K562 (cell line): ENCODE results near the gene TMPRSS11D. TPM values are rescaled to one million over a fixed set of nuclear protein-coding genes. Genes with fewer than 3 reads are reported as not detected.

ENCODE experiments used
- ATAC-seq: fragments of 200-7000 bp; cut with Tn5 transposase; 3 replicates; pipeline ENCODE4 v1.9.1; 2020; ENCODE audit warnings: moderate library complexity
- BruUV-seq: library from RNA; stranded (reverse); fragments of 400-500 nt; replicated peaks from 2 replicates; lab custom pipeline; 2021; lab: Mats Ljungman, UMichigan
- CTCF ChIA-PET: fragments of 300-600 bp; formaldehyde crosslinking; extraction: SDS; loops from one replicate; lab custom pipeline; 2021; ENCODE audit warnings: low intra/inter-chr PET ratio; lab: Yijun Ruan, JAX
- POLR2A ChIA-PET: fragments of 300-600, 350-650 bp; sonication (Branson Sonifier 250); formaldehyde crosslinking; extraction: SDS; loops from one replicate; lab custom pipeline; 2021; ENCODE audit warnings: antibody characterized with exemption, inconsistent platforms; lab: Yijun Ruan, JAX
- DNase-seq, 4 experiments: peaks; one replicate each; pipeline versions ENCODE4 v3.0.0 to v3.0.0-alpha.2; 2011 to 2018; ENCODE audit warnings: low spot score in 3 of 4, mixed read lengths in 3 of 4; ENCODE audit errors: extremely low read depth in 1 of 4
- FAIRE-seq: peaks from 2 replicates; lab custom pipeline; 2011; peaks lifted over from hg19 to GRCh38; lab: Jason Lieb, UNC
- H2AFZ ChIP-seq: 2 replicates; pipeline ENCODE4 v1.6.0; 2011; ENCODE audit warnings: low read depth, low read length, control low read depth, inconsistent platforms
- H3K27ac ChIP-seq: fragments of 200-600 bp; 3 replicates; pipeline ENCODE4 v1.8.0; 2011; ENCODE audit warnings: low read depth, mild to moderate bottlenecking, control low read depth, inconsistent platforms, low read length, moderate library complexity, mixed read lengths; ENCODE audit errors: extremely low read depth
- H3K27me3 ChIP-seq, 2 experiments: fragments of 300-600 bp in 1 of 2; 2 replicates in 1 of 2; 3 replicates in 1 of 2; pipeline versions ENCODE4 v1.6.0 to v1.8.0; 2011; ENCODE audit warnings: inconsistent platforms in 2 of 2, low read length in 2 of 2, mild to moderate bottlenecking in 1 of 2, mixed read lengths in 1 of 2, moderate library complexity in 1 of 2; ENCODE audit not compliant: control insufficient read depth in 2 of 2, insufficient read depth in 2 of 2
- H3K36me3 ChIP-seq: fragments of 300-600 bp; 3 replicates; pipeline ENCODE4 v1.8.0; 2011; ENCODE audit warnings: mild to moderate bottlenecking, low read length, inconsistent platforms; ENCODE audit not compliant: control insufficient read depth, insufficient read depth
- H3K4me1 ChIP-seq, 2 experiments: fragments of 200-600 bp in 1 of 2; replicated peaks in 1 of 2; 2 replicates in 1 of 2; 3 replicates in 1 of 2; pipeline versions ENCODE4 v1.5.1 to v1.8.0; 2011; ENCODE audit warnings: inconsistent platforms in 2 of 2, low read length in 2 of 2, mild to moderate bottlenecking in 1 of 2, mixed read lengths in 1 of 2, moderate library complexity in 1 of 2; ENCODE audit not compliant: control insufficient read depth in 2 of 2, insufficient read depth in 2 of 2
- H3K4me2 ChIP-seq: 2 replicates; pipeline ENCODE4 v1.6.1; 2011; ENCODE audit warnings: low read length, control low read depth, inconsistent platforms, mixed read lengths; ENCODE audit not compliant: insufficient read depth
- H3K4me3 ChIP-seq: fragments of 200-600 bp; sonication (generic), shearing (Covaris generic); 2 replicates; pipeline ENCODE4 v1.5.1; 2016; ENCODE audit warnings: control low read depth, inconsistent platforms
- H3K79me2 ChIP-seq: fragments of 200-600 bp; 3 replicates; pipeline ENCODE4 v1.8.0; 2011; ENCODE audit warnings: low read length, inconsistent platforms; ENCODE audit not compliant: control insufficient read depth, insufficient read depth
- H3K9ac ChIP-seq, 2 experiments: 2 replicates each; pipeline versions ENCODE4 v1.6.0 to v1.6.1; 2011; ENCODE audit warnings: low read depth in 2 of 2, low read length in 2 of 2, control low read depth in 1 of 2, inconsistent platforms in 1 of 2, mild to moderate bottlenecking in 1 of 2, mixed read lengths in 1 of 2; ENCODE audit not compliant: insufficient read depth in 1 of 2
- H3K9me1 ChIP-seq: one replicate; pipeline ENCODE4 v1.6.0; 2011; ENCODE audit warnings: inconsistent platforms, mild to moderate bottlenecking, low read length, moderate library complexity; ENCODE audit not compliant: control insufficient read depth, insufficient read depth
- H3K9me3 ChIP-seq: replicated peaks from 2 replicates; pipeline ENCODE4 v1.5.1; 2011; ENCODE audit warnings: low read depth, low read length, inconsistent platforms; ENCODE audit not compliant: control insufficient read depth, insufficient read depth
- H4K20me1 ChIP-seq: replicated peaks from 2 replicates; pipeline ENCODE4 v1.6.1; 2011; ENCODE audit warnings: low read length, inconsistent platforms, mixed read lengths; ENCODE audit not compliant: control insufficient read depth, insufficient read depth
- BDP1 ChIP-seq: IDR thresholded peaks from 3 replicates; pipeline ENCODE4 v1.6.1; 2011; ENCODE audit not compliant: insufficient read length, insufficient read depth
- BHLHE40 ChIP-seq: IDR thresholded peaks from 2 replicates; pipeline ENCODE4 v1.6.1; 2011; ENCODE audit warnings: low read length, improper control_type of control experiment
- HDAC6 ChIP-seq: IDR thresholded peaks from 2 replicates; pipeline ENCODE4 v1.6.1; 2012; ENCODE audit warnings: low read depth, mild to moderate bottlenecking, control low read depth, inconsistent platforms, low read length, moderate library complexity
- HDAC8 ChIP-seq: fragments of 450-650 bp; IDR thresholded peaks from 2 replicates; pipeline ENCODE4 v1.6.1; 2016; ENCODE audit warnings: mild to moderate bottlenecking, missing genetic modification characterization, moderate library complexity, missing compliant biosample characterization
- HNRNPUL1 ChIP-seq: fragments of 200-400 bp; formaldehyde crosslinking; IDR thresholded peaks from 2 replicates; pipeline ENCODE4 v1.6.1; 2017; ENCODE audit warnings: low read length
- NBN ChIP-seq: fragments of 450-650 bp; IDR thresholded peaks from 2 replicates; pipeline ENCODE4 v1.6.1; 2016; ENCODE audit warnings: low read depth, mild to moderate bottlenecking
- NRF1 ChIP-seq, 2 experiments: fragments of 450-650 bp; IDR thresholded peaks in 1 of 2; conservative IDR thresholded peaks in 1 of 2; 2 replicates each; pipeline ENCODE4 v1.6.1; 2014; ENCODE audit warnings: mild to moderate bottlenecking in 2 of 2
- RUNX1 ChIP-seq: sonication (generic); IDR thresholded peaks from 2 replicates; pipeline ENCODE4 v1.6.1; 2016; ENCODE audit warnings: antibody characterized with exemption, low read depth
- SRF ChIP-seq, 2 experiments: fragments of 250-450, 450-650 bp in 1 of 2; sonication (Bioruptor Pico) in 1 of 2; sonication (generic) in 1 of 2; formaldehyde crosslinking; IDR thresholded peaks; 2 replicates each; pipeline versions ENCODE4 v1.5.0 to v1.5.1; 2020 to 2022; ENCODE audit warnings: mild to moderate bottlenecking in 1 of 2, missing genetic modification reagents in 1 of 2
- SRSF7 ChIP-seq: fragments of 200-400 bp; formaldehyde crosslinking; optimal IDR thresholded peaks from 2 replicates; pipeline ENCODE3; 2017; ENCODE audit warnings: mild to moderate bottlenecking, low read depth, low read length
- U2AF2 ChIP-seq: fragments of 200-400 bp; formaldehyde crosslinking; optimal IDR thresholded peaks from 2 replicates; pipeline ENCODE3; 2017; ENCODE audit warnings: low read depth, mild to moderate bottlenecking, low read length
- ZNF12 ChIP-seq: sonication (generic); formaldehyde crosslinking; IDR thresholded peaks from 2 replicates; pipeline ENCODE4 v1.4.0; 2020; ENCODE audit warnings: mild to moderate bottlenecking, missing genetic modification reagents
- ZNF146 ChIP-seq: IDR thresholded peaks from one replicate; pipeline ENCODE4 v1.6.1; 2018; ENCODE audit warnings: missing compliant biosample characterization; ENCODE audit not compliant: unreplicated experiment
- ZNF583 ChIP-seq: fragments of 250-450 bp; sonication (Bioruptor Pico); IDR thresholded peaks from 2 replicates; pipeline ENCODE4 v1.4.0; 2020
- WGBS: fragments of 100-300 bp; shearing (Covaris generic); methylation state at CpG from one replicate; pipeline ENCODE4 v1.1.6; 2016; ENCODE audit warnings: low coverage, mixed read lengths; ENCODE audit not compliant: insufficient coverage; ENCODE audit errors: missing lambda C conversion rate; 5-methylcytosine and 5-hydroxymethylcytosine counted together
- in situ Hi-C: fragments of 300-500 bp; cut with MboI; formaldehyde crosslinking; loops from 4 replicates; pipeline ENCODE4 v1.15.0; 2018; ENCODE audit warnings: inconsistent platforms, mixed read lengths
- intact Hi-C: fragments of 100-400 bp; cut with micrococcal nuclease; formaldehyde crosslinking; loops from 2 replicates; pipeline ENCODE4 v1.14.2; 2022
- polyA plus RNA-seq, 8 experiments: library from polyadenylated mRNA; depleted of rRNA in 4 of 8; stranded (reverse) in 5 of 8; unstranded in 3 of 8; fragments of >200 nt; fragmentation: Nextera tagmentation in 2 of 8; fragmentation: Illumina TruSeq in 1 of 8; extraction: Ambion mirVana in 2 of 8; extraction: Trizol in 1 of 8; gene quantifications; 2 replicates each; pipeline versions ENCODE4 v1.2.1 to v1.2.3, GENCODE V29; 2011 to 2014; ENCODE audit warnings: inconsistent platforms in 1 of 8, missing spikeins in 1 of 8
- total RNA-seq, 7 experiments: library from RNA; depleted of rRNA in 6 of 7; stranded (reverse); fragments of >200 nt in 6 of 7; fragmentation: Illumina TruSeq in 2 of 7; extraction: Trizol in 2 of 7; gene quantifications; 2 replicates each; pipeline versions ENCODE4 v1.2.1 to v1.2.3, GENCODE V29; 2011 to 2021; ENCODE audit warnings: low replicate concordance in 1 of 7
- TF ChIP-seq, protein P1 (sequence below): sonication (generic); formaldehyde crosslinking; IDR thresholded peaks from 2 replicates; pipeline ENCODE4 v1.8.0; 2022; ENCODE audit warnings: mild to moderate bottlenecking, missing genetic modification reagents

TMPRSS11D gene
- total and polyA plus RNA-seq, 9 of the 15 experiments (the other 6 are each of a cell fraction or from before 2014, with no cell fraction given), result not detected

DNA sequence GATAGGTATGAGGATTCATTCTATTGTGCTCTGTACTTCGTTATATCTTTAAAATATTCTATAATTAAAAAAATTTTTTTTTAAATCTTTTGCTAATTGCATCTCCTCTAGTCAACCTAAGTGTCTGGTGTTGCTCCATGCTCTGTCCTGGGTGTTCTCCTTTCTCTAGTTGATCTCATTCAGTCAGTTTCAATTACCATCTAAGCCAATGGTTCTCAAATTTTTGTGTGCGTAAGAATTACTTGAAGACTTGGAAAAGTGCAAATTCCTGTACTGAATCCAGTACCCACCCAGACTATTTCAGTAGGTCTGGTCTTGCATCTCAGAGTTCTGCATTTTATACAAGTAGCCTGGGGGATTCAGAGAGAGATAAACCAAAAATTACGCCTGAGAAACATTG is 6.7 kb downstream of the TMPRSS11D start:
- Histone ChIP-seq H3K36me3 (no peaks in the 10 kb centered on the region), H3K9ac (no peak overlapping the region), H3K27ac (no peak overlapping the region), H3K9me1 (no peaks in the 10 kb centered on the region), H3K4me3 (no peak overlapping the region), H4K20me1 (no peaks in the 10 kb centered on the region), H3K79me2 (no peaks in the 10 kb centered on the region), H3K4me2 (no peak overlapping the region), H3K4me1 (no peaks in the 10 kb centered on the region), H2AFZ (no peak overlapping the region), H3K9me3 (no peaks in the 10 kb centered on the region), H3K27me3 (no peaks in the 10 kb centered on the region)
- ChIA-PET POLR2A (no interaction called here), CTCF (no interaction called here)
- FAIRE-seq (no peak), ATAC-seq (no peak), DNase-seq (no peak)
- TF ChIP-seq SRF (CRISPR knock-in tag; IDR thresholded peaks at IDR 0.05) (no peak), HDAC8 (tag) (no peak), ZNF583 (CRISPR knock-in tag) (no peak), HNRNPUL1 (no peak), ZNF146 (no peak), NBN (no peak), BHLHE40 (no peak), HDAC6 (no peak), BDP1 (no peak), NRF1 (conservative IDR thresholded peaks at IDR 0.05 in 1 of 2, IDR thresholded peaks at IDR 0.05 in 1 of 2) (no peak), SRSF7 (no peak), U2AF2 (no peak), RUNX1 (no peak), ZNF12 (CRISPR knock-in tag) (no peak)
- TF ChIP-seq, protein P1, sequence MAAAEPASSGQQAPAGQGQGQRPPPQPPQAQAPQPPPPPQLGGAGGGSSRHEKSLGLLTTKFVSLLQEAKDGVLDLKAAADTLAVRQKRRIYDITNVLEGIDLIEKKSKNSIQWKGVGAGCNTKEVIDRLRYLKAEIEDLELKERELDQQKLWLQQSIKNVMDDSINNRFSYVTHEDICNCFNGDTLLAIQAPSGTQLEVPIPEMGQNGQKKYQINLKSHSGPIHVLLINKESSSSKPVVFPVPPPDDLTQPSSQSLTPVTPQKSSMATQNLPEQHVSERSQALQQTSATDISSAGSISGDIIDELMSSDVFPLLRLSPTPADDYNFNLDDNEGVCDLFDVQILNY, result no peak
- 7% methylated on average over 3 of the region's 3 CpGs for WGBS
- BruUV-seq, result no TSS peak
- in situ Hi-C loops (no loop called here), intact Hi-C loops (loop anchor here (10.0 kb wide), 1 partner anchor 298 kb away; no protein-coding TSS in a partner anchor)
